IMR-90 (cell line): ENCODE results near the gene MZB1.

Experiments
- BHLHE40 ChIP-seq: fragments of 150-350 bp; IDR thresholded peaks from 2 replicates; pipeline ENCODE4 v1.6.1; 2016; ENCODE audit warnings: mild to moderate bottlenecking, low read depth, low read length
- CEBPB ChIP-seq: IDR thresholded peaks from 2 replicates; pipeline ENCODE4 v1.6.1; 2012; ENCODE audit warnings: low read depth, low read length, improper control_type of control experiment
- CHD1 ChIP-seq: IDR thresholded peaks from 2 replicates; pipeline ENCODE4 v1.6.1; 2012; ENCODE audit warnings: low read depth, low read length, improper control_type of control experiment
- FOS ChIP-seq: fragments of 150-350 bp; IDR thresholded peaks from 2 replicates; pipeline ENCODE4 v1.6.1; 2016; ENCODE audit warnings: low read depth, low read length
- MAFK ChIP-seq: IDR thresholded peaks from 2 replicates; pipeline ENCODE4 v1.6.1; 2012; ENCODE audit warnings: low read depth, low read length, improper control_type of control experiment
- MAZ ChIP-seq: IDR thresholded peaks from 2 replicates; pipeline ENCODE4 v1.6.1; 2012; ENCODE audit warnings: low read depth, mild to moderate bottlenecking, low read length, improper control_type of control experiment, moderate library complexity, borderline replicate concordance
- MXI1 ChIP-seq: IDR thresholded peaks from 2 replicates; pipeline ENCODE4 v1.6.1; 2012; ENCODE audit warnings: low read depth, mild to moderate bottlenecking, low read length, moderate library complexity, borderline replicate concordance
- POLR2A ChIP-seq: IDR thresholded peaks from 2 replicates; pipeline ENCODE4 v1.6.1; 2012; ENCODE audit warnings: mild to moderate bottlenecking, low read depth, low read length
- RAD21 ChIP-seq: IDR thresholded peaks from 2 replicates; pipeline ENCODE4 v1.6.1; 2012; ENCODE audit warnings: low read length, improper control_type of control experiment
- RCOR1 ChIP-seq: IDR thresholded peaks from 2 replicates; pipeline ENCODE4 v1.6.1; 2012; ENCODE audit warnings: mild to moderate bottlenecking, low read length, improper control_type of control experiment; ENCODE audit not compliant: insufficient replicate concordance
- RFX5 ChIP-seq: IDR thresholded peaks from 2 replicates; pipeline ENCODE4 v1.8.0; 2012; ENCODE audit warnings: low read depth, mild to moderate bottlenecking, low read length, moderate library complexity
- SMC3 ChIP-seq: fragments of 150-350 bp; IDR thresholded peaks from 2 replicates; pipeline ENCODE4 v1.6.1; 2016; ENCODE audit warnings: low read depth, mild to moderate bottlenecking, antibody characterized with exemption, low read length, moderate library complexity
- TF ChIP-seq, protein P1 (sequence below): conservative IDR thresholded peaks from 2 replicates; pipeline ENCODE4 v1.5.1; 2012; ENCODE audit warnings: mild to moderate bottlenecking, low read depth, low read length, improper control_type of control experiment
- TF ChIP-seq, protein P2 (sequence below): fragments of 150-350 bp; IDR thresholded peaks from 2 replicates; pipeline ENCODE4 v1.6.1; 2016; ENCODE audit warnings: low read depth, mild to moderate bottlenecking, low read length, moderate library complexity, borderline replicate concordance

DNA sequence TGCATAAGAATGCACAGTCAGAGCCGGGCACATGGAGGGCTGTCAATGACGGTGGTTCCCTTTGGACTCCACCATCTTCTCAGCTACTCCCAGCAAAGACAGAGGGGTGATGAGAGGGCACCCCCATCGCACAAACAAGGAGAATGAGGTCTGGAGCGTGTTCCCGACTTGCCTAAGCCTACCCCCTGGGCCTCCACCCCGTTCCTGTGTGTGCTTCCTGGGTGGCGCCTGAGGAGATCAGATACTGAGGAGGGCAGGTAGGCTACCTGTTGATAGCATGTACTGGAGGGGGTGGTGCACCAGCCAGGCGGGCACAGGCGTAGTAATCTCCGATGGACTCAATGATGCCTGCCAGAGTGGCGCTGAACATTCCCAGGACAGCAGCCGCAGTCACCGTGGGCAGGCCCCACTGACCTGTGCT lies 10.8 kb downstream of the MZB1 start:
- TF ChIP-seq CEBPB (no peak), POLR2A (no peak), RAD21 (no peak), FOS (no peak), SMC3 (no peak), MXI1 (no peak), RFX5 (no peak), MAFK (no peak), CHD1 (no peak), RCOR1 (no peak), BHLHE40 (no peak), MAZ (no peak)
- TF ChIP-seq, protein P1, sequence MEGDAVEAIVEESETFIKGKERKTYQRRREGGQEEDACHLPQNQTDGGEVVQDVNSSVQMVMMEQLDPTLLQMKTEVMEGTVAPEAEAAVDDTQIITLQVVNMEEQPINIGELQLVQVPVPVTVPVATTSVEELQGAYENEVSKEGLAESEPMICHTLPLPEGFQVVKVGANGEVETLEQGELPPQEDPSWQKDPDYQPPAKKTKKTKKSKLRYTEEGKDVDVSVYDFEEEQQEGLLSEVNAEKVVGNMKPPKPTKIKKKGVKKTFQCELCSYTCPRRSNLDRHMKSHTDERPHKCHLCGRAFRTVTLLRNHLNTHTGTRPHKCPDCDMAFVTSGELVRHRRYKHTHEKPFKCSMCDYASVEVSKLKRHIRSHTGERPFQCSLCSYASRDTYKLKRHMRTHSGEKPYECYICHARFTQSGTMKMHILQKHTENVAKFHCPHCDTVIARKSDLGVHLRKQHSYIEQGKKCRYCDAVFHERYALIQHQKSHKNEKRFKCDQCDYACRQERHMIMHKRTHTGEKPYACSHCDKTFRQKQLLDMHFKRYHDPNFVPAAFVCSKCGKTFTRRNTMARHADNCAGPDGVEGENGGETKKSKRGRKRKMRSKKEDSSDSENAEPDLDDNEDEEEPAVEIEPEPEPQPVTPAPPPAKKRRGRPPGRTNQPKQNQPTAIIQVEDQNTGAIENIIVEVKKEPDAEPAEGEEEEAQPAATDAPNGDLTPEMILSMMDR: no peak
- TF ChIP-seq, protein P2, sequence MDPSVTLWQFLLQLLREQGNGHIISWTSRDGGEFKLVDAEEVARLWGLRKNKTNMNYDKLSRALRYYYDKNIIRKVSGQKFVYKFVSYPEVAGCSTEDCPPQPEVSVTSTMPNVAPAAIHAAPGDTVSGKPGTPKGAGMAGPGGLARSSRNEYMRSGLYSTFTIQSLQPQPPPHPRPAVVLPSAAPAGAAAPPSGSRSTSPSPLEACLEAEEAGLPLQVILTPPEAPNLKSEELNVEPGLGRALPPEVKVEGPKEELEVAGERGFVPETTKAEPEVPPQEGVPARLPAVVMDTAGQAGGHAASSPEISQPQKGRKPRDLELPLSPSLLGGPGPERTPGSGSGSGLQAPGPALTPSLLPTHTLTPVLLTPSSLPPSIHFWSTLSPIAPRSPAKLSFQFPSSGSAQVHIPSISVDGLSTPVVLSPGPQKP: no peak
